Activated CD4-positive, CD25-positive, alpha-beta regulatory T cell (primary cell): ENCODE measurements around the gene STK36.

Experiments
- DNase-seq, 4 experiments: peaks; one replicate each; lab custom pipeline; 2025; lab: John Stamatoyannopoulos, UW

Gene STK36

DNA sequence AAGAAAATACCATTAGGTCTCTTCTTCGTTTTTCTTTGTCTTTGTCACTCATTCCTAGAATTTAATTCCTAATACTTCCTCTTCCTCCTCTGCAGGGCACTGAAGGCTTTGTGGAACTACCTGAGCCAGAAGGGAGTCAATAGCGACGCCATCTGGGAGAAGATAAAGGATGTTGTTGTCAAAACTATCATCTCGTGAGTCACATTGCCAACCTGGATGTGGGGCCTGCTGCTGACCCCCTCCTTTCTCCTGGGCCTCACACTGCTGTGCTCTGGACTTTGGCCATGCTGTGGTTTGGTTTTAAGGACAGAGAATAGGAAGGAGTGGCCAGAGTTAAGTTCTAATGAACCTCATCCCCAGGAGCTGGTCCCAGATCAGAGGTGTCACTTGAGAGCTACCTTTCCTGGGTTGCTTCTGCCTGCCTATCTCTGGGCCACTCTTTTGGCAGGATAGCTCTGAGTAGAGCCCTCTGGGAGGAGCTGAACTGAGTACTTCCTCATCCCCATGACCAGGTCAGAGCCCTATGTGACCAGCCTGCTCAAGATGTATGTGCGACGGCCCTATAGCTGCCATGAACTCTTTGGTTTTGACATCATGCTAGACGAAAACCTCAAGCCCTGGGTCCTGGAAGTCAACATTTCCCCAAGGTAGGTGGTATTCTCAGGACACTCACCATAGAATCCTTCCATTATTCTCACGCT lies 77.0 kb downstream of the STK36 start:
- DNase-seq: no peak
